HepG2 (cell line): Measurements from ENCODE around the gene TEC. TPM values are rescaled to one million over a fixed set of nuclear protein-coding genes. Genes with fewer than 3 reads are reported as not detected.

Experiments
- CSRNP1 ChIP-seq: sonication (generic); formaldehyde crosslinking; IDR thresholded peaks from 2 replicates; pipeline ENCODE4 v1.8.1; 2023; ENCODE audit warnings: mild to moderate bottlenecking, missing genetic modification reagents
- HNRNPK ChIP-seq: fragments of 200-400 bp; formaldehyde crosslinking; IDR thresholded peaks from 2 replicates; pipeline ENCODE4 v1.6.1; 2018; ENCODE audit warnings: low read length, low read depth, moderate library complexity, mild to moderate bottlenecking; ENCODE audit not compliant: poor library complexity, severe bottlenecking
- MTA1 ChIP-seq: sonication (generic); formaldehyde crosslinking; IDR thresholded peaks from 2 replicates; pipeline ENCODE4 v1.4.0; 2020; ENCODE audit warnings: missing genetic modification reagents, mild to moderate bottlenecking, borderline replicate concordance
- MYPOP ChIP-seq: sonication (generic); formaldehyde crosslinking; IDR thresholded peaks from 2 replicates; pipeline ENCODE4 v1.8.1; 2023; ENCODE audit warnings: mild to moderate bottlenecking, moderate library complexity, missing genetic modification reagents
- POLR2A ChIP-seq, 2 experiments: IDR thresholded peaks; 2 replicates each; pipeline ENCODE4 v1.6.1; 2011; ENCODE audit warnings: low read depth in 2 of 2, low read length in 2 of 2, mild to moderate bottlenecking in 1 of 2, moderate library complexity in 1 of 2; ENCODE audit not compliant: insufficient read depth in 1 of 2
- RBFOX2 ChIP-seq: fragments of 200-400 bp; formaldehyde crosslinking; IDR thresholded peaks from 2 replicates; pipeline ENCODE4 v1.6.1; 2017; ENCODE audit warnings: low read depth, mild to moderate bottlenecking, low read length
- ZBTB7B ChIP-seq: sonication (generic); formaldehyde crosslinking; IDR thresholded peaks from 2 replicates; pipeline ENCODE4 v1.4.0; 2020; ENCODE audit warnings: missing genetic modification reagents
- ZNF558 ChIP-seq: sonication (generic); formaldehyde crosslinking; IDR thresholded peaks from 2 replicates; pipeline ENCODE4 v1.9.0; 2022; ENCODE audit warnings: mild to moderate bottlenecking, missing genetic modification reagents, borderline replicate concordance
- ZNF775 ChIP-seq: sonication (generic); formaldehyde crosslinking; IDR thresholded peaks from 2 replicates; pipeline ENCODE4 v1.4.0; 2020; ENCODE audit warnings: missing genetic modification reagents, mild to moderate bottlenecking, moderate library complexity, borderline replicate concordance
- polyA plus RNA-seq, 8 experiments: library from polyadenylated mRNA; depleted of rRNA in 3 of 8; stranded (reverse) in 7 of 8; unstranded in 1 of 8; fragments of >200 nt; fragmentation: Illumina TruSeq in 4 of 8; extraction: Trizol in 4 of 8; gene quantifications; 2 replicates each; pipeline versions ENCODE4 v1.2.1 to v1.2.3, GENCODE V29; 2011 to 2016; ENCODE audit warnings: low read depth in 4 of 8, missing spikeins in 1 of 8, mixed read lengths in 1 of 8; ENCODE audit not compliant: insufficient read depth in 1 of 8
- total RNA-seq, 5 experiments: library from RNA; depleted of rRNA; stranded (reverse); fragments of >200 nt; fragmentation: Illumina TruSeq; extraction: Trizol; gene quantifications; 2 replicates each; pipeline ENCODE4 v1.2.3, GENCODE V29; 2016; ENCODE audit warnings: low read depth in 1 of 5
- TF ChIP-seq, protein P1 (sequence below): sonication (generic); formaldehyde crosslinking; IDR thresholded peaks from 2 replicates; pipeline ENCODE4 v1.4.0; 2020; ENCODE audit warnings: missing genetic modification reagents
- TF ChIP-seq, protein P2 (sequence below): sonication (generic); formaldehyde crosslinking; IDR thresholded peaks from 2 replicates; pipeline ENCODE4 v1.5.0; 2020; ENCODE audit warnings: missing genetic modification reagents, mild to moderate bottlenecking, borderline replicate concordance
- TF ChIP-seq, protein P3 (sequence below): sonication (generic); formaldehyde crosslinking; IDR thresholded peaks from 2 replicates; pipeline ENCODE4 v1.5.1; 2020; ENCODE audit warnings: mild to moderate bottlenecking, missing genetic modification reagents, moderate library complexity

The TEC gene
- total and polyA plus RNA-seq, 2 of the 13 experiments (the other 11 are each of a cell fraction or from before 2014, with no cell fraction given): 0.05 to 0.20 TPM

DNA sequence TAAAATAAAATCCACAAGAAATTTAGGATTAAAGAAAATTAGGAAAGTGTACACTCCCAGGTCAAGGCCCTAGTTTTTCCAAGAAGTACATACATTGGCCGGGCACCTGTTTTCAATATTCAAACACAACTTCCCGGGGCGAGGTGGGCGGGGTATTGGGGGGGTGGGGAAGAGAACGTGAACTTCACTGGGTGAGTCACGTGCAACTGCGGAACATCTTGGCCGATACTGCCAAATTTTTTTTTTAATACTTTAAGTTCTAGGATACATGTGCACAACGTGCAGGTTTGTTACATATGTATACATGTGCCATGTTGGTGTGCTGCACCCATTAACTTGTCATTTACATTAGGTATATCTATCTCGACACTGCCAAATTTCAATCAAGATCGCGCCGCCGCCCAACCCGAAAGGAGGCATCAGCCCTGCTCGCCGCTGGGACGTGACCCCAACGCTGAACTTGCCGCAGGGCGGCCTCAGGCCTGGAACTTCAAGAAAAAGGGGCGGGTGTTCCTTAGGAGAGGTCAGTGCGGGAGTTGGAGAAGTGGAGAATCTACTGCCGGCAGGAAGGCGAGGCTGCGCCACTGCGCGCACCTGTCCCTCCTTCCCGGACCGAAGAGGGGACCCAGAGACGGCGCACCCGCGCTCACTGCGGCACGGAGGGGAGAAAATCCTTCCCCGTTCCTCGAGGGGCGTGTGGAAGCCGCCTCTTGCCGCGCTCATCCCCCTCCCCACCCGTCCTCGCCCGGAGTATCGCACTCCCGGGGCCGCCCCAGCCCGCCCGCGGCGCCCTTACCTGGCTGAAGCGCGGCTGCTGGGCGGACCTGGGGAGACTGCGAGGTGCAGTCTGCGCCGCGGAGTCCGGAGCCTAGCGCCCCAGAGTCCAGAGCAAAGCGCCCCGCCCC is at the start of gene TEC (continued):
- TF ChIP-seq MYPOP (CRISPR knock-in tag): peak; percentile 97
- TF ChIP-seq POLR2A (IDR thresholded peaks at IDR 0.05; ENCODE audit: insufficient read depth in 1 of 2, low read depth in 2 of 2, low read length in 2 of 2): peak in 1 of 2 experiments; percentile 21; a peak in 1 of 4 replicates
- no peak for TF ChIP-seq MTA1 (CRISPR knock-in tag)
- TF ChIP-seq, protein P1, sequence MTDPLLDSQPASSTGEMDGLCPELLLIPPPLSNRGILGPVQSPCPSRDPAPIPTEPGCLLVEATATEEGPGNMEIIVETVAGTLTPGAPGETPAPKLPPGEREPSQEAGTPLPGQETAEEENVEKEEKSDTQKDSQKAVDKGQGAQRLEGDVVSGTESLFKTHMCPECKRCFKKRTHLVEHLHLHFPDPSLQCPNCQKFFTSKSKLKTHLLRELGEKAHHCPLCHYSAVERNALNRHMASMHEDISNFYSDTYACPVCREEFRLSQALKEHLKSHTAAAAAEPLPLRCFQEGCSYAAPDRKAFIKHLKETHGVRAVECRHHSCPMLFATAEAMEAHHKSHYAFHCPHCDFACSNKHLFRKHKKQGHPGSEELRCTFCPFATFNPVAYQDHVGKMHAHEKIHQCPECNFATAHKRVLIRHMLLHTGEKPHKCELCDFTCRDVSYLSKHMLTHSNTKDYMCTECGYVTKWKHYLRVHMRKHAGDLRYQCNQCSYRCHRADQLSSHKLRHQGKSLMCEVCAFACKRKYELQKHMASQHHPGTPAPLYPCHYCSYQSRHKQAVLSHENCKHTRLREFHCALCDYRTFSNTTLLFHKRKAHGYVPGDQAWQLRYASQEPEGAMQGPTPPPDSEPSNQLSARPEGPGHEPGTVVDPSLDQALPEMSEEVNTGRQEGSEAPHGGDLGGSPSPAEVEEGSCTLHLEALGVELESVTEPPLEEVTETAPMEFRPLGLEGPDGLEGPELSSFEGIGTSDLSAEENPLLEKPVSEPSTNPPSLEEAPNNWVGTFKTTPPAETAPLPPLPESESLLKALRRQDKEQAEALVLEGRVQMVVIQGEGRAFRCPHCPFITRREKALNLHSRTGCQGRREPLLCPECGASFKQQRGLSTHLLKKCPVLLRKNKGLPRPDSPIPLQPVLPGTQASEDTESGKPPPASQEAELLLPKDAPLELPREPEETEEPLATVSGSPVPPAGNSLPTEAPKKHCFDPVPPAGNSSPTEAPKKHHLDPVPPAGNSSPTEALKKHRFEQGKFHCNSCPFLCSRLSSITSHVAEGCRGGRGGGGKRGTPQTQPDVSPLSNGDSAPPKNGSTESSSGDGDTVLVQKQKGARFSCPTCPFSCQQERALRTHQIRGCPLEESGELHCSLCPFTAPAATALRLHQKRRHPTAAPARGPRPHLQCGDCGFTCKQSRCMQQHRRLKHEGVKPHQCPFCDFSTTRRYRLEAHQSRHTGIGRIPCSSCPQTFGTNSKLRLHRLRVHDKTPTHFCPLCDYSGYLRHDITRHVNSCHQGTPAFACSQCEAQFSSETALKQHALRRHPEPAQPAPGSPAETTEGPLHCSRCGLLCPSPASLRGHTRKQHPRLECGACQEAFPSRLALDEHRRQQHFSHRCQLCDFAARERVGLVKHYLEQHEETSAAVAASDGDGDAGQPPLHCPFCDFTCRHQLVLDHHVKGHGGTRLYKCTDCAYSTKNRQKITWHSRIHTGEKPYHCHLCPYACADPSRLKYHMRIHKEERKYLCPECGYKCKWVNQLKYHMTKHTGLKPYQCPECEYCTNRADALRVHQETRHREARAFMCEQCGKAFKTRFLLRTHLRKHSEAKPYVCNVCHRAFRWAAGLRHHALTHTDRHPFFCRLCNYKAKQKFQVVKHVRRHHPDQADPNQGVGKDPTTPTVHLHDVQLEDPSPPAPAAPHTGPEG (CRISPR knock-in tag): 0 out of 2 replicates have a peak, but pooled peaks have one; percentile 15
- TF ChIP-seq ZNF775 (CRISPR knock-in tag): no peak
- TF ChIP-seq, protein P2, sequence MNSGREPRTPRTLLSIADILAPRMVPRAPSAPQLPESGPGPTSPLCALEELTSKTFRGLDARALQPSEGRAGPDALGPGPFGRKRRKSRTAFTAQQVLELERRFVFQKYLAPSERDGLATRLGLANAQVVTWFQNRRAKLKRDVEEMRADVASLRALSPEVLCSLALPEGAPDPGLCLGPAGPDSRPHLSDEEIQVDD (CRISPR knock-in tag): 0 out of 2 replicates have a peak, but pooled peaks have one; percentile 63
- peak; percentile 53 for TF ChIP-seq HNRNPK
- peak; percentile 58; the same call in 1 of the 2 replicates for TF ChIP-seq RBFOX2
- no peak for TF ChIP-seq ZBTB7B (CRISPR knock-in tag)
- TF ChIP-seq, protein P3, sequence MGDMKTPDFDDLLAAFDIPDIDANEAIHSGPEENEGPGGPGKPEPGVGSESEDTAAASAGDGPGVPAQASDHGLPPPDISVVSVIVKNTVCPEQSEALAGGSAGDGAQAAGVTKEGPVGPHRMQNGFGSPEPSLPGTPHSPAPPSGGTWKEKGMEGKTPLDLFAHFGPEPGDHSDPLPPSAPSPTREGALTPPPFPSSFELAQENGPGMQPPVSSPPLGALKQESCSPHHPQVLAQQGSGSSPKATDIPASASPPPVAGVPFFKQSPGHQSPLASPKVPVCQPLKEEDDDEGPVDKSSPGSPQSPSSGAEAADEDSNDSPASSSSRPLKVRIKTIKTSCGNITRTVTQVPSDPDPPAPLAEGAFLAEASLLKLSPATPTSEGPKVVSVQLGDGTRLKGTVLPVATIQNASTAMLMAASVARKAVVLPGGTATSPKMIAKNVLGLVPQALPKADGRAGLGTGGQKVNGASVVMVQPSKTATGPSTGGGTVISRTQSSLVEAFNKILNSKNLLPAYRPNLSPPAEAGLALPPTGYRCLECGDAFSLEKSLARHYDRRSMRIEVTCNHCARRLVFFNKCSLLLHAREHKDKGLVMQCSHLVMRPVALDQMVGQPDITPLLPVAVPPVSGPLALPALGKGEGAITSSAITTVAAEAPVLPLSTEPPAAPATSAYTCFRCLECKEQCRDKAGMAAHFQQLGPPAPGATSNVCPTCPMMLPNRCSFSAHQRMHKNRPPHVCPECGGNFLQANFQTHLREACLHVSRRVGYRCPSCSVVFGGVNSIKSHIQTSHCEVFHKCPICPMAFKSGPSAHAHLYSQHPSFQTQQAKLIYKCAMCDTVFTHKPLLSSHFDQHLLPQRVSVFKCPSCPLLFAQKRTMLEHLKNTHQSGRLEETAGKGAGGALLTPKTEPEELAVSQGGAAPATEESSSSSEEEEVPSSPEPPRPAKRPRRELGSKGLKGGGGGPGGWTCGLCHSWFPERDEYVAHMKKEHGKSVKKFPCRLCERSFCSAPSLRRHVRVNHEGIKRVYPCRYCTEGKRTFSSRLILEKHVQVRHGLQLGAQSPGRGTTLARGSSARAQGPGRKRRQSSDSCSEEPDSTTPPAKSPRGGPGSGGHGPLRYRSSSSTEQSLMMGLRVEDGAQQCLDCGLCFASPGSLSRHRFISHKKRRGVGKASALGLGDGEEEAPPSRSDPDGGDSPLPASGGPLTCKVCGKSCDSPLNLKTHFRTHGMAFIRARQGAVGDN (CRISPR knock-in tag): peak; percentile 72
- peak; percentile 76 for TF ChIP-seq CSRNP1 (CRISPR knock-in tag)
- 0 out of 2 replicates have a peak, but pooled peaks have one; percentile 78 for TF ChIP-seq ZNF558
